ENCODE measurements around the gene FXYD4.

- TF ChIP-seq YY1 (IDR thresholded peaks at IDR 0.05; ENCODE audit: insufficient read depth, insufficient read length) (no peak), ZNF274 (IDR thresholded peaks at IDR 0.05; ENCODE audit: low read depth, low read length) (no peak)
Observed at GRCh38 chr10:43360086-43360485, 11.3 kb upstream of the FXYD4 start.

Measured in NT2/D1 (cell line).